Thoracic aorta (tissue), 2 donors: Measurements from ENCODE around the gene ZNF697. TPM values are rescaled to one million over a fixed set of nuclear protein-coding genes. Genes with fewer than 3 reads are reported as not detected.

ENCODE experiments used
- ATAC-seq: fragments of 150-250 bp; one replicate; pipeline ENCODE4 v1.8.0; 2017; ENCODE audit warnings: low read depth; ENCODE audit not compliant: insufficient number of reproducible peaks, low FRiP score
- DNase-seq: peaks from one replicate; pipeline ENCODE4 v3.0.0-alpha.2; 2020; ENCODE audit warnings: low spot score
- H3K27ac ChIP-seq, 2 donors: fragments of 200-600 bp; sonication (generic); 1 replicate in 1 of 2; 2 replicates in 1 of 2; pipeline ENCODE4 v1.5.1; 2016; ENCODE audit warnings: mild to moderate bottlenecking in 2 of 2, moderate library complexity in 2 of 2
- H3K27me3 ChIP-seq: fragments of 200-600 bp; sonication (generic); replicated peaks from 2 replicates; pipeline ENCODE4 v1.6.0; 2016; ENCODE audit warnings: mild to moderate bottlenecking; ENCODE audit not compliant: insufficient read depth
- H3K36me3 ChIP-seq: fragments of 200-600 bp; sonication (generic); one replicate; pipeline ENCODE4 v1.5.1; 2016
- H3K4me1 ChIP-seq, 2 donors: fragments of 200-600 bp; sonication (generic); 1 replicate in 1 of 2; 2 replicates in 1 of 2; pipeline versions ENCODE4 v1.5.1 to v1.6.0; 2016; ENCODE audit warnings: low read depth in 2 of 2, mild to moderate bottlenecking in 1 of 2; ENCODE audit not compliant: control insufficient read depth in 1 of 2
- H3K4me3 ChIP-seq: fragments of 200-600 bp; sonication (generic); 2 replicates; pipeline ENCODE4 v1.5.1; 2016; ENCODE audit warnings: mild to moderate bottlenecking
- H3K9me3 ChIP-seq: fragments of 200-600 bp; sonication (generic); 2 replicates; pipeline ENCODE4 v1.5.1; 2016
- CTCF ChIP-seq: fragments of 200-600 bp; sonication (generic); IDR thresholded peaks from one replicate; pipeline ENCODE4 v1.5.1; 2019; ENCODE audit warnings: antibody characterized with exemption
- total RNA-seq, 2 donors: library from RNA; depleted of rRNA; stranded (reverse); fragments of >200 nt; gene quantifications; one replicate each; pipeline versions ENCODE4 v1.1.0 to v1.2.3, GENCODE V29; 2016

ZNF697 gene
- total RNA-seq, 2 donors from 2014 or later: 0.95 to 4.1 TPM

GRCh38 chr1:119664067-119664466, 16.0 kb upstream of the ZNF697 start:
- TF ChIP-seq CTCF: no peak
- DNase-seq: no peak
- no peaks in the 10 kb centered on the region for H3K4me1 ChIP-seq

GRCh38 chr1:119662034-119662437, 14.0 kb upstream of the ZNF697 start:
- Histone ChIP-seq H3K4me1 (no peaks in the 10 kb centered on the region), H3K9me3 (no peaks in the 10 kb centered on the region), H3K36me3 (no peaks in the 10 kb centered on the region), H3K27me3 (no peaks in the 10 kb centered on the region), H3K4me3 (no peak overlapping the region), H3K27ac (no peak overlapping the region)
- ATAC-seq (no peak), DNase-seq (no peak)
- TF ChIP-seq CTCF: no peak

More at GRCh38 chr1:119664067-119664466, 16.0 kb upstream of the ZNF697 start:
- ATAC-seq: no peak
- no peak overlapping the region for H3K4me3 ChIP-seq
- H3K27me3 ChIP-seq: no peaks in the 10 kb centered on the region
- H3K36me3 ChIP-seq: no peaks in the 10 kb centered on the region
- H3K27ac ChIP-seq: no peak overlapping the region
- no peaks in the 10 kb centered on the region for H3K9me3 ChIP-seq

GRCh38 chr1:119660253-119661083, 12.4 kb upstream of the ZNF697 start:
- H3K27me3 ChIP-seq: no peaks in the 10 kb centered on the region
- no peak overlapping the region for H3K4me3 ChIP-seq
- no peaks in the 10 kb centered on the region for H3K4me1 ChIP-seq
- no peak for TF ChIP-seq CTCF
- no peaks in the 10 kb centered on the region for H3K36me3 ChIP-seq
- no peaks in the 10 kb centered on the region for H3K9me3 ChIP-seq
- no peak for ATAC-seq
- no peak overlapping the region for H3K27ac ChIP-seq
- no peak for DNase-seq

- H3K4me3 ChIP-seq: no peak overlapping the region
- DNase-seq (no peak), ATAC-seq (no peak)
- no peak for TF ChIP-seq CTCF
- H3K9me3 ChIP-seq: no peaks in the 10 kb centered on the region
- no peaks in the 10 kb centered on the region for H3K27me3 ChIP-seq
- no peak overlapping the region for H3K27ac ChIP-seq
- H3K4me1 ChIP-seq: no peaks in the 10 kb centered on the region
- no peaks in the 10 kb centered on the region for H3K36me3 ChIP-seq
Observed at GRCh38 chr1:119659628-119660027, 11.6 kb upstream of the ZNF697 start.

GRCh38 chr1:119656410-119656955, 8.4 kb upstream of the ZNF697 start:
- H3K27me3 ChIP-seq: no peaks in the 10 kb centered on the region
- no peak for DNase-seq
- no peak overlapping the region for H3K4me3 ChIP-seq

More at GRCh38 chr1:119656410-119656955, 8.4 kb upstream of the ZNF697 start:
- ATAC-seq: no peak
- H3K9me3 ChIP-seq: no peaks in the 10 kb centered on the region
- no peaks in the 10 kb centered on the region for H3K36me3 ChIP-seq
- no peak for TF ChIP-seq CTCF
- no peak overlapping the region for H3K27ac ChIP-seq
- no peaks in the 10 kb centered on the region for H3K4me1 ChIP-seq
